C1 segment of cervical spinal cord (tissue), 14 donors: ENCODE measurements around the gene GATAD2A.

Source experiments
- DNase-seq, 14 donors: peaks; one replicate each; lab custom pipeline; 2025; lab: John Stamatoyannopoulos, UW

Gene GATAD2A

GRCh38 chr19:19488875-19489690 is 83.6 kb downstream of the GATAD2A start:
- peak in 12 of 14 donors; percentile 4 to 74 (median 44) for DNase-seq

GRCh38 chr19:19489804-19490204 is 84.3 kb downstream of the GATAD2A start:
- DNase-seq = no peak

GRCh38 chr19:19490214-19490968 is 84.9 kb downstream of the GATAD2A start:
- DNase-seq = peak in 13 of 14 donors; percentile 15 to 78 (median 59)

GRCh38 chr19:19491321-19492025 is 86.0 kb downstream of the GATAD2A start:
- no peak for DNase-seq

GRCh38 chr19:19492026-19492610 is 86.6 kb downstream of the GATAD2A start:
- no peak for DNase-seq

- DNase-seq = peak in 3 of 14 donors; percentile 8 to 60 (median 8)
These were observed 88.5 kb downstream of the GATAD2A start for GRCh38 chr19:19493841-19494546.

GRCh38 chr19:19495614-19496603 is 90.4 kb downstream of the GATAD2A start:
- DNase-seq = no peak

GRCh38 chr19:19498255-19498991 is 92.9 kb downstream of the GATAD2A start:
- DNase-seq = no peak

GRCh38 chr19:19499272-19499995 is 94.0 kb downstream of the GATAD2A start:
- DNase-seq = no peak

- DNase-seq = no peak
These were observed 95.6 kb downstream of the GATAD2A start for GRCh38 chr19:19500975-19501644.

- no peak for DNase-seq
These were observed 96.3 kb downstream of the GATAD2A start for GRCh38 chr19:19501798-19502197.

GRCh38 chr19:19502281-19502680 is 96.8 kb downstream of the GATAD2A start:
- no peak for DNase-seq

- no peak for DNase-seq
These were observed 97.5 kb downstream of the GATAD2A start for GRCh38 chr19:19502808-19503602.

GRCh38 chr19:19504754-19505668 is 99.5 kb downstream of the GATAD2A start:
- no peak for DNase-seq

GRCh38 chr19:19505669-19506326 is 100.3 kb downstream of the GATAD2A start:
- DNase-seq = no peak
